Measurements from ENCODE around the gene SRGAP3.

GRCh38 chr3:9136746-9137465 is 112.5 kb downstream of the SRGAP3 start:
- TF ChIP-seq EZH2phosphoT487 (IDR thresholded peaks at IDR 0.05; ENCODE audit: insufficient read depth, low read depth) (no peak), EZH2 (IDR thresholded peaks at IDR 0.05; ENCODE audit: insufficient read depth, poor library complexity, severe bottlenecking) (no peak)
